ENCODE data around the gene ALDH8A1.

GRCh38 chr6:134938896-134939295 is 11.0 kb downstream of the ALDH8A1 start:
- TF ChIP-seq, protein P1, sequence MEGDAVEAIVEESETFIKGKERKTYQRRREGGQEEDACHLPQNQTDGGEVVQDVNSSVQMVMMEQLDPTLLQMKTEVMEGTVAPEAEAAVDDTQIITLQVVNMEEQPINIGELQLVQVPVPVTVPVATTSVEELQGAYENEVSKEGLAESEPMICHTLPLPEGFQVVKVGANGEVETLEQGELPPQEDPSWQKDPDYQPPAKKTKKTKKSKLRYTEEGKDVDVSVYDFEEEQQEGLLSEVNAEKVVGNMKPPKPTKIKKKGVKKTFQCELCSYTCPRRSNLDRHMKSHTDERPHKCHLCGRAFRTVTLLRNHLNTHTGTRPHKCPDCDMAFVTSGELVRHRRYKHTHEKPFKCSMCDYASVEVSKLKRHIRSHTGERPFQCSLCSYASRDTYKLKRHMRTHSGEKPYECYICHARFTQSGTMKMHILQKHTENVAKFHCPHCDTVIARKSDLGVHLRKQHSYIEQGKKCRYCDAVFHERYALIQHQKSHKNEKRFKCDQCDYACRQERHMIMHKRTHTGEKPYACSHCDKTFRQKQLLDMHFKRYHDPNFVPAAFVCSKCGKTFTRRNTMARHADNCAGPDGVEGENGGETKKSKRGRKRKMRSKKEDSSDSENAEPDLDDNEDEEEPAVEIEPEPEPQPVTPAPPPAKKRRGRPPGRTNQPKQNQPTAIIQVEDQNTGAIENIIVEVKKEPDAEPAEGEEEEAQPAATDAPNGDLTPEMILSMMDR (IDR thresholded peaks at IDR 0.05; ENCODE audit: poor library complexity) = no peak
- TF ChIP-seq EZH2 (IDR thresholded peaks at IDR 0.05; ENCODE audit: borderline replicate concordance) (no peak), EZH2phosphoT487 (IDR thresholded peaks at IDR 0.05; ENCODE audit: low read depth, severe bottlenecking, unreplicated experiment) (no peak)

Measured in hepatocyte (in vitro differentiated cells).